ENCODE results near the gene KANSL1. TPM values are rescaled to one million over a fixed set of nuclear protein-coding genes. Genes with fewer than 3 reads are reported as not detected.

KANSL1 gene
- total RNA-seq, 3 donors from 2014 or later: 80.2 to 107 (median 88.8) TPM

- intact Hi-C loops (cut with DNase I, micrococcal nuclease): no loop called here
- peaks cover 27% of the 10 kb centered on the region for H3K4me1 ChIP-seq (ENCODE audit: low read depth)
These were observed 7.0 kb upstream of the KANSL1 start for GRCh38 chr17:46200197-46200596.

GRCh38 chr17:46199379-46199778, 6.2 kb upstream of the KANSL1 start:
- Histone ChIP-seq H3K36me3 (ENCODE audit: low read depth) (no peaks in the 10 kb centered on the region), H3K9me3 (no peaks in the 10 kb centered on the region), H3K4me3 (no peak overlapping the region), H3K4me1 (ENCODE audit: low read depth) (peaks cover 22% of the 10 kb centered on the region)
- DNase-seq: no peak
- intact Hi-C loops (cut with DNase I, micrococcal nuclease): loop anchor here in 1 of 2 donors (10.0 kb wide), 1 partner anchor 155 kb away; no protein-coding TSS in a partner anchor
- no peak for TF ChIP-seq CTCF (IDR thresholded peaks at IDR 0.05)
- no peak for ATAC-seq

More at GRCh38 chr17:46200197-46200596, 7.0 kb upstream of the KANSL1 start:
- Histone ChIP-seq H3K36me3 (ENCODE audit: low read depth) (no peaks in the 10 kb centered on the region), H3K9me3 (no peaks in the 10 kb centered on the region), H3K4me3 (no peak overlapping the region)
- ATAC-seq (peak; percentile 79), DNase-seq (no peak)
- TF ChIP-seq CTCF (IDR thresholded peaks at IDR 0.05): no peak

- DNase-seq: no peak
- no peak overlapping the region for H3K4me3 ChIP-seq
- no peak for TF ChIP-seq CTCF (IDR thresholded peaks at IDR 0.05)
- peaks cover 20% of the 10 kb centered on the region for H3K4me1 ChIP-seq (ENCODE audit: low read depth)
- intact Hi-C loops (cut with DNase I, micrococcal nuclease): loop anchor here in 1 of 2 donors (10.0 kb wide), 1 partner anchor 153 kb away; no protein-coding TSS in a partner anchor
- no peaks in the 10 kb centered on the region for H3K9me3 ChIP-seq
- H3K36me3 ChIP-seq (ENCODE audit: low read depth): no peaks in the 10 kb centered on the region
- ATAC-seq: no peak
These were observed 5.0 kb upstream of the KANSL1 start for GRCh38 chr17:46198233-46198632.

GRCh38 chr17:46197530-46197929, 4.3 kb upstream of the KANSL1 start:
- no peak for TF ChIP-seq CTCF (IDR thresholded peaks at IDR 0.05)
- ATAC-seq (no peak), DNase-seq (no peak)
- Histone ChIP-seq H3K4me1 (ENCODE audit: low read depth) (peaks cover 14% of the 10 kb centered on the region), H3K36me3 (ENCODE audit: low read depth) (no peaks in the 10 kb centered on the region), H3K9me3 (no peaks in the 10 kb centered on the region), H3K4me3 (no peak overlapping the region)
- intact Hi-C loops (cut with DNase I, micrococcal nuclease): loop anchor here in 1 of 2 donors (10.0 kb wide), 1 partner anchor 153 kb away; no protein-coding TSS in a partner anchor

- Histone ChIP-seq H3K9me3 (no peaks in the 10 kb centered on the region), H3K4me1 (ENCODE audit: low read depth) (peaks cover 8% of the 10 kb centered on the region), H3K4me3 (no peak overlapping the region), H3K36me3 (ENCODE audit: low read depth) (no peaks in the 10 kb centered on the region)
- no peak for DNase-seq
- no peak for TF ChIP-seq CTCF (IDR thresholded peaks at IDR 0.05)
- no peak for ATAC-seq
- intact Hi-C loops (cut with DNase I, micrococcal nuclease): loop anchor here in 1 of 2 donors (10.0 kb wide), 1 partner anchor 151 kb away; no protein-coding TSS in a partner anchor
These were observed 2.9 kb upstream of the KANSL1 start for GRCh38 chr17:46195939-46196716.
